GM12878 (cell line): ENCODE data around the gene METAP1D. TPM values are rescaled to one million over a fixed set of nuclear protein-coding genes. Genes with fewer than 3 reads are reported as not detected.

ENCODE experiments used
- ATAC-seq: fragments of 200-7000 bp; cut with Tn5 transposase; 3 replicates; pipeline ENCODE4 v1.9.1; 2020; ENCODE audit warnings: mild to moderate bottlenecking, moderate library complexity
- BruUV-seq: library from RNA; stranded (reverse); fragments of 400-500 nt; replicated peaks from 2 replicates; lab custom pipeline; 2021; lab: Mats Ljungman, UMichigan
- CTCF ChIA-PET: fragments of 300-600 bp; sonication (Branson Sonifier 250); formaldehyde crosslinking; extraction: SDS; loops from one replicate; lab custom pipeline; 2021; ENCODE audit warnings: inconsistent platforms; lab: Yijun Ruan, JAX
- POLR2A ChIA-PET: fragments of 350-600 bp; formaldehyde crosslinking; extraction: SDS; loops from one replicate; lab custom pipeline; 2021; ENCODE audit warnings: inconsistent platforms; lab: Charles Lee
- RAD21 ChIA-PET: fragments of 300-600 bp; sonication (Branson Sonifier 250); formaldehyde crosslinking; loops from one replicate; lab custom pipeline; 2023; ENCODE audit warnings: antibody characterized with exemption; ENCODE audit not compliant: unreplicated experiment; lab: Charles Lee
- SMC1A ChIA-PET: fragments of 300-600 bp; sonication (Branson Sonifier 250); formaldehyde crosslinking; loops from one replicate; lab custom pipeline; 2023; ENCODE audit not compliant: unreplicated experiment, uncharacterized antibody; lab: Charles Lee
- DNase-seq: peaks from one replicate; pipeline ENCODE4 v3.0.0-alpha.2; 2011; ENCODE audit warnings: low read depth, low spot score
- FAIRE-seq: peaks from 3 replicates; lab custom pipeline; 2011; peaks lifted over from hg19 to GRCh38; lab: Jason Lieb, UNC
- H2AFZ ChIP-seq: 2 replicates; pipeline ENCODE4 v1.6.0; 2011; ENCODE audit warnings: low read depth, low read length, control low read depth; ENCODE audit not compliant: control insufficient read depth
- H3K27ac ChIP-seq: 2 replicates; pipeline ENCODE4 v1.5.1; 2011; ENCODE audit warnings: control low read depth; ENCODE audit not compliant: control insufficient read depth, insufficient read depth
- H3K27me3 ChIP-seq, 2 experiments: replicated peaks in 1 of 2; 2 replicates each; pipeline versions ENCODE4 v1.6.0 to v1.6.1; 2011; ENCODE audit warnings: low read length in 1 of 2; ENCODE audit not compliant: control insufficient read depth in 2 of 2, insufficient read depth in 2 of 2
- H3K36me3 ChIP-seq, 2 experiments: 2 replicates each; pipeline ENCODE4 v1.5.1; 2011; ENCODE audit warnings: low read length in 1 of 2; ENCODE audit not compliant: control insufficient read depth in 2 of 2, insufficient read depth in 2 of 2
- H3K4me1 ChIP-seq: 2 replicates; pipeline ENCODE4 v1.6.1; 2011; ENCODE audit warnings: mild to moderate bottlenecking, low read length, moderate library complexity, mixed read lengths; ENCODE audit not compliant: control insufficient read depth, insufficient read depth
- H3K4me2 ChIP-seq: 2 replicates; pipeline ENCODE4 v1.6.0; 2011; ENCODE audit warnings: control low read depth; ENCODE audit not compliant: control insufficient read depth, insufficient read depth
- H3K4me3 ChIP-seq: fragments of 200-600 bp; sonication (generic); 2 replicates; pipeline ENCODE4 v1.5.1; 2016
- H3K79me2 ChIP-seq: 2 replicates; pipeline ENCODE4 v1.6.0; 2011; ENCODE audit warnings: low read length; ENCODE audit not compliant: control insufficient read depth, insufficient read depth
- H3K9ac ChIP-seq: 2 replicates; pipeline ENCODE4 v1.8.0; 2011; ENCODE audit warnings: low read length, control low read depth, mixed read lengths; ENCODE audit not compliant: control insufficient read depth, insufficient read depth
- H3K9me3 ChIP-seq: replicated peaks from 3 replicates; pipeline ENCODE4 v1.5.1; 2011; ENCODE audit warnings: mild to moderate bottlenecking, low read length; ENCODE audit not compliant: control insufficient read depth, insufficient read depth
- H4K20me1 ChIP-seq: 2 replicates; pipeline ENCODE4 v1.6.0; 2011; ENCODE audit not compliant: control insufficient read depth, insufficient read depth
- CBX5 ChIP-seq: sonication (generic); IDR thresholded peaks from 2 replicates; pipeline ENCODE4 v1.6.1; 2016; ENCODE audit warnings: low read depth, moderate library complexity, mild to moderate bottlenecking, inconsistent platforms
- CHD2 ChIP-seq: IDR thresholded peaks from 2 replicates; pipeline ENCODE4 v1.6.1; 2011; ENCODE audit warnings: low read depth, low read length, improper control_type of control experiment, borderline replicate concordance
- ESRRA ChIP-seq: IDR thresholded peaks from 2 replicates; pipeline ENCODE4 v1.6.1; 2012; ENCODE audit warnings: mild to moderate bottlenecking, low read length, improper control_type of control experiment
- EZH2 ChIP-seq: IDR thresholded peaks from 2 replicates; pipeline ENCODE4 v1.6.1; 2012; ENCODE audit warnings: low read depth, mild to moderate bottlenecking, control low read depth, inconsistent platforms, low read length, borderline replicate concordance; ENCODE audit not compliant: control insufficient read depth
- FOXK2 ChIP-seq: fragments of 450-650 bp; IDR thresholded peaks from 2 replicates; pipeline ENCODE4 v1.6.1; 2017; ENCODE audit warnings: mild to moderate bottlenecking, moderate library complexity
- IRF5 ChIP-seq: fragments of 450-650 bp; IDR thresholded peaks from 2 replicates; pipeline ENCODE4 v1.6.1; 2017; ENCODE audit warnings: borderline replicate concordance
- NR2C2 ChIP-seq: IDR thresholded peaks from 2 replicates; pipeline ENCODE4 v1.6.1; 2011; ENCODE audit warnings: borderline replicate concordance, low read depth; ENCODE audit not compliant: control insufficient read depth, insufficient read length
- SMC3 ChIP-seq: IDR thresholded peaks from 2 replicates; pipeline ENCODE4 v1.6.1; 2011; ENCODE audit warnings: low read length, improper control_type of control experiment, borderline replicate concordance
- SUZ12 ChIP-seq: fragments of 200-600 bp; sonication (generic); IDR thresholded peaks from one replicate; pipeline ENCODE4 v1.6.1; 2018; ENCODE audit warnings: antibody characterized with exemption, mild to moderate bottlenecking; ENCODE audit not compliant: unreplicated experiment
- USF2 ChIP-seq: IDR thresholded peaks from 2 replicates; pipeline ENCODE4 v1.6.1; 2011; ENCODE audit warnings: low read depth, low read length, improper control_type of control experiment, borderline replicate concordance
- WGBS: methylation state at CpG from one replicate; pipeline ENCODE4 v1.1.6; 2016; ENCODE audit warnings: low lambda C conversion rate; ENCODE audit not compliant: insufficient replicate concordance, insufficient coverage; ENCODE audit errors: missing lambda C conversion rate; 5-methylcytosine and 5-hydroxymethylcytosine counted together
- in situ Hi-C: fragments of 300-500 bp; cut with MboI; formaldehyde crosslinking; loops from 9 replicates; pipeline ENCODE4 v1.14.3; 2018; ENCODE audit warnings: mixed read lengths
- intact Hi-C: fragments of 100-400 bp; cut with micrococcal nuclease; formaldehyde crosslinking; loops from one replicate; pipeline ENCODE4 v1.14.2; 2022; ENCODE audit not compliant: unreplicated experiment
- polyA plus RNA-seq, 11 experiments: library from polyadenylated mRNA; depleted of rRNA in 4 of 11; unstranded in 6 of 11; stranded (reverse) in 5 of 11; fragments of >200 nt; fragmentation: Nextera tagmentation in 4 of 11; fragmentation: Illumina TruSeq in 1 of 11; extraction: Ambion mirVana in 4 of 11; extraction: Trizol in 1 of 11; gene quantifications; 1 replicate in 1 of 11; 2 replicates in 10 of 11; pipeline versions ENCODE4 v1.2.1 to v1.2.3, GENCODE V29; 2011 to 2016; ENCODE audit warnings: inconsistent platforms in 2 of 11, missing spikeins in 2 of 11, low read depth in 1 of 11
- total RNA-seq, 4 experiments: library from RNA; depleted of rRNA in 3 of 4; stranded (reverse); fragments of >200 nt in 3 of 4; fragmentation: Illumina TruSeq in 1 of 4; extraction: Trizol in 1 of 4; gene quantifications; 2 replicates each; pipeline versions ENCODE4 v1.2.1 to v1.2.3, GENCODE V29; 2013 to 2021

METAP1D gene
- total and polyA plus RNA-seq, 10 of the 15 experiments (the other 5 are each of a cell fraction or from before 2014, with no cell fraction given): 4.5 to 12.1 (median 7.8) TPM

DNA sequence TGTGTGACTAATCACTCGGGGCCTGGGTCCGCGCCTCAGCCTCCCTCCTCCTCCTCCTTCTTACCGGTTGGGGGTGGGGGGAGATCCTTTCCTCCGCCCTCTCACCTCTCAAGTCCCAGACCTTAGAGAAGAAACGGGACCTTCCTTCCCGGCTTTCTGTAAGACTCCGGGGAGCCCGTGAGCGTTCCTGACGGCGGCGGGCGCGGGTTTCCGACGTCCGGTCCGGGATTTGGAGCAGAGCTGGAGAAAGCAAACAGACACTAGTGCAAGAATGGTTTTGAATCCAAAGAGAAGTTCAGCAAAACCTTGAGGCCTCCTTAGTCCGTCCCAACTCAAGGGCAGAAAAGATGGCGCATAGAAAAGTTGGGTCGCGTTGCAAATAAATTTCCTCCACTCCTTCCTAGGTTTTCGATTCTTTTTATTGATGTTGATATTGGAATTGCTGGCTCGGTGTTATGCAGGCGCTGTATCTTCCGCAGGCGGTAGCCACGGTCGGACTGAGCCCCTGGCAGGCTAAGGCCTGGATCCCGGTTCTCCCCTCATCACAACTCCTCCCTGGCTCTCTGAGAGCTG is 87.5 kb downstream of the METAP1D start:
- no peaks in the 10 kb centered on the region; the same call in 2 of the 3 replicates for H3K9me3 ChIP-seq
- POLR2A ChIA-PET: no interaction called here
- CTCF ChIA-PET: no interaction called here
- no peak for DNase-seq
- no peak overlapping the region for H3K9ac ChIP-seq
- TF ChIP-seq FOXK2: no peak
- TF ChIP-seq SMC3: no peak
- no peak for TF ChIP-seq IRF5
- RAD21 ChIA-PET: no interaction called here
- H3K4me2 ChIP-seq: peak overlapping the region; percentile 74; the same call in 1 of the 2 replicates
- H2AFZ ChIP-seq: no peak overlapping the region
- H3K27ac ChIP-seq: no peak overlapping the region
- intact Hi-C loops (loop anchor here (5.0 kb wide), 1 partner anchor 90 kb away; the partner anchor contains the start of gene METAP1D), in situ Hi-C loops (no loop called here)
- H4K20me1 ChIP-seq: peaks cover 10% of the 10 kb centered on the region
- no peaks in the 10 kb centered on the region for H3K36me3 ChIP-seq
- no peaks in the 10 kb centered on the region for H3K79me2 ChIP-seq
- peaks cover 37 to 71% of the 10 kb centered on the region in 2 experiments for H3K27me3 ChIP-seq
- peaks cover 17% of the 10 kb centered on the region for H3K4me1 ChIP-seq
- SMC1A ChIA-PET: interaction anchor here (0.6 to 0.7 kb wide), 2 partner anchors 291 to 383 kb away, joined by 3 read pairs; no protein-coding TSS in a partner anchor
- no peak for FAIRE-seq
- ATAC-seq: no peak
- no TSS peak for BruUV-seq
- H3K4me3 ChIP-seq: no peak overlapping the region
- WGBS: 56% methylated on average over 31 of the region's 31 CpGs

GRCh38 chr2:172087780-172088244 is 88.1 kb downstream of the METAP1D start:
- H3K4me2 ChIP-seq: no peak overlapping the region
- ChIA-PET POLR2A (no interaction called here), CTCF (no interaction called here), SMC1A (no interaction called here), RAD21 (no interaction called here)
- intact Hi-C loops (loop anchor here (5.0 kb wide), 1 partner anchor 91 kb away; the partner anchor contains the start of gene METAP1D), in situ Hi-C loops (no loop called here)
- TF ChIP-seq SUZ12: peak; percentile 33
- TF ChIP-seq CHD2: no peak
- no peak for TF ChIP-seq FOXK2
- no peak for TF ChIP-seq NR2C2
- TF ChIP-seq USF2: no peak
- TF ChIP-seq ESRRA: no peak
- TF ChIP-seq EZH2: 0 out of 2 replicates have a peak, but pooled peaks have one; percentile 8
- no peak for TF ChIP-seq CBX5
- no peak for ATAC-seq
- peaks cover 7% of the 10 kb centered on the region for H4K20me1 ChIP-seq
- no peaks in the 10 kb centered on the region; the same call in 2 of the 3 replicates for H3K9me3 ChIP-seq
- H3K27me3 ChIP-seq: peaks cover 32 to 70% of the 10 kb centered on the region in 2 experiments
- no peak overlapping the region for H3K9ac ChIP-seq
- H3K4me3 ChIP-seq: no peak overlapping the region
- peaks cover 15% of the 10 kb centered on the region for H3K4me1 ChIP-seq
- DNase-seq: no peak
- no peaks in the 10 kb centered on the region for H3K36me3 ChIP-seq
- no peaks in the 10 kb centered on the region for H3K79me2 ChIP-seq
- BruUV-seq: no TSS peak
- WGBS: 13% methylated on average over 22 of the region's 23 CpGs
- FAIRE-seq: no peak
- no peak overlapping the region for H2AFZ ChIP-seq
- H3K27ac ChIP-seq: no peak overlapping the region
